Measurements from ENCODE around the gene GPR85. TPM values are rescaled to one million over a fixed set of nuclear protein-coding genes. Genes with fewer than 3 reads are reported as not detected.
"Not testable (repeated sequence)": the region's sequence is repeated elsewhere in the genome, so short reads cannot be mapped to it uniquely, and the experiment has no call there.

The GPR85 gene
- total RNA-seq, 1 experiment from 2014 or later, result 0.61 TPM

- intact Hi-C loops (cut with micrococcal nuclease), result no loop called here
- no peak overlapping the region for H3K27ac Mint-ChIP-seq (ENCODE audit: low read depth, unreplicated experiment)
- DNase-seq (ENCODE audit: unreplicated experiment), result no peak
- ChIA-PET CTCF (no interaction called here), POLR2A (interaction anchor here (0.6 kb wide), 2 partner anchors 41 to 1469 kb away, joined by 3 read pairs; no protein-coding TSS in a partner anchor)
- no peak for TF ChIP-seq CTCF (IDR thresholded peaks at IDR 0.05; ENCODE audit: unreplicated experiment)
- no peaks in the 10 kb centered on the region for H3K36me3 Mint-ChIP-seq (ENCODE audit: insufficient read depth, unreplicated experiment)
- H3K27me3 Mint-ChIP-seq (ENCODE audit: insufficient read depth, unreplicated experiment), result no peaks in the 10 kb centered on the region
- H3K4me3 Mint-ChIP-seq (ENCODE audit: unreplicated experiment), result no peak overlapping the region
- H3K4me1 Mint-ChIP-seq (ENCODE audit: insufficient read depth, unreplicated experiment), result no peaks in the 10 kb centered on the region
- H3K9me3 Mint-ChIP-seq (ENCODE audit: unreplicated experiment), result peaks cover 9% of the 10 kb centered on the region
- no TSS peak for BruUV-seq (replicated peaks)
Measured at GRCh38 chr7:113054938-113055337, 31.7 kb downstream of the GPR85 start.

GRCh38 chr7:113054272-113054671, 32.4 kb downstream of the GPR85 start:
- H3K4me3 Mint-ChIP-seq (ENCODE audit: unreplicated experiment); H3K27me3 Mint-ChIP-seq (ENCODE audit: insufficient read depth, unreplicated experiment); H3K36me3 Mint-ChIP-seq (ENCODE audit: insufficient read depth, unreplicated experiment); H3K4me1 Mint-ChIP-seq (ENCODE audit: insufficient read depth, unreplicated experiment); DNase-seq (ENCODE audit: unreplicated experiment); H3K27ac Mint-ChIP-seq (ENCODE audit: low read depth, unreplicated experiment); H3K9me3 Mint-ChIP-seq (ENCODE audit: unreplicated experiment); BruUV-seq (replicated peaks); CTCF ChIA-PET; intact Hi-C loops (cut with micrococcal nuclease); POLR2A ChIA-PET: not testable (repeated sequence)

GRCh38 chr7:113049221-113049620, 37.4 kb downstream of the GPR85 start:
- H3K4me1 Mint-ChIP-seq (ENCODE audit: insufficient read depth, unreplicated experiment); H3K36me3 Mint-ChIP-seq (ENCODE audit: insufficient read depth, unreplicated experiment); intact Hi-C loops (cut with micrococcal nuclease); POLR2A ChIA-PET; BruUV-seq (replicated peaks); H3K27ac Mint-ChIP-seq (ENCODE audit: low read depth, unreplicated experiment); CTCF ChIA-PET; H3K4me3 Mint-ChIP-seq (ENCODE audit: unreplicated experiment); H3K27me3 Mint-ChIP-seq (ENCODE audit: insufficient read depth, unreplicated experiment); H3K9me3 Mint-ChIP-seq (ENCODE audit: unreplicated experiment); DNase-seq (ENCODE audit: unreplicated experiment): not testable (repeated sequence)

GRCh38 chr7:113046453-113046852, 40.2 kb downstream of the GPR85 start:
- Mint-ChIP-seq H3K4me3 (ENCODE audit: unreplicated experiment) (no peak overlapping the region), H3K9me3 (ENCODE audit: unreplicated experiment) (peaks cover 16% of the 10 kb centered on the region), H3K36me3 (ENCODE audit: insufficient read depth, unreplicated experiment) (no peaks in the 10 kb centered on the region), H3K27me3 (ENCODE audit: insufficient read depth, unreplicated experiment) (no peaks in the 10 kb centered on the region), H3K4me1 (ENCODE audit: insufficient read depth, unreplicated experiment) (no peaks in the 10 kb centered on the region), H3K27ac (ENCODE audit: low read depth, unreplicated experiment) (no peak overlapping the region)
- CTCF ChIA-PET, result interaction anchor here (0.6 kb wide), 1 partner anchor 33 kb away, joined by 3 read pairs; no protein-coding TSS in a partner anchor
- intact Hi-C loops (cut with micrococcal nuclease), result no loop called here
- no peak for TF ChIP-seq CTCF (IDR thresholded peaks at IDR 0.05; ENCODE audit: unreplicated experiment)
- no TSS peak for BruUV-seq (replicated peaks)
- POLR2A ChIA-PET, result interaction anchor here (0.7 kb wide), 1 partner anchor 11 kb away, joined by 3 read pairs; no protein-coding TSS in a partner anchor
- DNase-seq (ENCODE audit: unreplicated experiment), result no peak

- Mint-ChIP-seq H3K4me3 (ENCODE audit: unreplicated experiment) (no peak overlapping the region), H3K27me3 (ENCODE audit: insufficient read depth, unreplicated experiment) (no peaks in the 10 kb centered on the region), H3K36me3 (ENCODE audit: insufficient read depth, unreplicated experiment) (no peaks in the 10 kb centered on the region), H3K4me1 (ENCODE audit: insufficient read depth, unreplicated experiment) (no peaks in the 10 kb centered on the region), H3K9me3 (ENCODE audit: unreplicated experiment) (peaks cover 8% of the 10 kb centered on the region), H3K27ac (ENCODE audit: low read depth, unreplicated experiment) (no peak overlapping the region)
- no peak for TF ChIP-seq CTCF (IDR thresholded peaks at IDR 0.05; ENCODE audit: unreplicated experiment)
- intact Hi-C loops (cut with micrococcal nuclease), result no loop called here
- no peak for DNase-seq (ENCODE audit: unreplicated experiment)
- BruUV-seq (replicated peaks), result no TSS peak
- POLR2A ChIA-PET, result no interaction called here
- CTCF ChIA-PET, result no interaction called here
Measured at GRCh38 chr7:113045379-113045778, 41.2 kb downstream of the GPR85 start.

All from MCF 10A (cell line).